ENCODE measurements around the gene NOP16.
"Not testable (repeated sequence)": the region's sequence is repeated elsewhere in the genome, so short reads cannot be mapped to it uniquely, and the experiment has no call there.

The NOP16 gene

GRCh38 chr5:176408590-176408989, 20.2 kb upstream of the NOP16 start:
- no peak for DNase-seq

- not testable (repeated sequence) for DNase-seq
These were observed 19.8 kb upstream of the NOP16 start for GRCh38 chr5:176408252-176408573.

DNA sequence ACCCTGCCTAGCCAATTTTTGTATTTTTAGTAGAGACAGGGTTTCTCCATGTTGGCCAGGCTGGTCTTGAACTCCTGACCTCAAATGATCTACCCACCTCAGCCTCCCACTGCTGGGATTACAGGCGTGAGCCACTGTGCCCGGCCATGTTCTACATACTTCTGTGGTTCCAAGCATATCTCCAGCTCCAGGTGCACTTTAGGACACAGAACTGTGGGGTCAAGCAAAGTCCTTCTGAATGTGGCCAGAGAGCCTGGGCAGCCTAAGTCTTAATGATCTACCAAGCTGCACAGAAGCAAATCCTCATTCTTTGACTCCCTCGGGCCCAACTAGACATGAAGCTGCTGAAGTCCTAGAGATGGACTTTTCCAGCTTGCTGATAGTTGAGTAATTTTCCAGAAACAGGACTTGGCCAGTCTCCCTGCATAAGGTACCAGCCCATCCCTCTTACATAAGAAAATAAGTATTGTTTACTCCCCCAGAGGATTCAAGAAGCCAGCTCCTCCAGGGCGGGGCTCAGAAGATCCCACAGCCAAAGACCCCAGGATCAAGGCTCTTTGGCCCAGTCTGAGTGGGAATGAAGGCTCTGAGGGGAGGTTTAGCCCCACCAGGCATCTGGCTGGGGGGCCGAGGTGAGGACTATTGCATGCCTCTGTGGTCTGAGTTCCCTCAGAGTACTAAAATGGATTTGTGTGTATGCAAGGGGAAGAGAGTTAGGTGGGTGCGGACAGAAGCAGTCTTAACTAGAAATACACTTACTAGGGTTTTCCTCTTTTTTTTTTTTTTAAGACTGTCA, 19.3 kb upstream of the NOP16 start:
- DNase-seq, result no peak

- DNase-seq, result no peak
These were observed 18.1 kb upstream of the NOP16 start for GRCh38 chr5:176406436-176407052.

DNA sequence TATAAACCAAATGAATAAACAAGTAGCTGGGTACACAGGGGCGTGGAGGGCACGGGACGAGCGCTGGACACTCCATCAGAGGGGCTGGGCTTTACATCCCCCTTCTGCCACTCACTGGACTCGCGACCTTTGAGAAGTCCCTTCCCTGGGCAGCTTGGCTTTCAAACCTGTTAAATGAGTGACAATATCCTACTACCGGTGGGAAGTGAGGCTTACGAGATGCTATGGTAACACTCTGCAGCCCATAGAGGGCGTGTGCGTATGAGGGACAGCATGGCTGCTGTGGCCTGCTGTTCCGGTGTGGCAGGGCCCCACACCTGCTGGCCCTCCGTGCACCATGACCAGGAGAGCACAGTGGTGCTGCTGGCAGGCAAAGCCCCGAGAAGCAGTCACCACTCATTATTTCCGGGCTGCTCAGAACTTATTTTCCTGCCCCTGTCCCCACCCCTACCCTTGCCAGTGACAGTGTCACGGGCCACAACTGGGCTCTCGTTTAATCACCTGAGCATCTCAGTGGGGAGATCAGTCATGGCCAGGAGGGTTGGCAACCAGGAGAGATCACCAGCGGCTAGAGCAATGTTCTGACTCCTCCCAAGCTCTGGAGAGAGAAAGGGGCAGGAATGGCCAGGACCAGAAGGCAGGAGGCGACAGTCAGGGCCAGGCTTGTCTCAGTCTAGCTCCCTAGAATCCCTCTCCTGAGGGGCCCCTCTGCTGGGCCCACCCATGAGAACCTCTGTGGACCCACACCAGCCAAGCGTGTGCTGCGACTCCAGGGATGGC, 17.4 kb upstream of the NOP16 start:
- DNase-seq, result no peak

- DNase-seq, result no peak
These were observed 13.1 kb upstream of the NOP16 start for GRCh38 chr5:176401281-176402205.

GRCh38 chr5:176400382-176401156, 12.2 kb upstream of the NOP16 start:
- DNase-seq, result no peak

- DNase-seq, result no peak
These were observed 9.5 kb upstream of the NOP16 start for GRCh38 chr5:176397736-176398420.

DNA sequence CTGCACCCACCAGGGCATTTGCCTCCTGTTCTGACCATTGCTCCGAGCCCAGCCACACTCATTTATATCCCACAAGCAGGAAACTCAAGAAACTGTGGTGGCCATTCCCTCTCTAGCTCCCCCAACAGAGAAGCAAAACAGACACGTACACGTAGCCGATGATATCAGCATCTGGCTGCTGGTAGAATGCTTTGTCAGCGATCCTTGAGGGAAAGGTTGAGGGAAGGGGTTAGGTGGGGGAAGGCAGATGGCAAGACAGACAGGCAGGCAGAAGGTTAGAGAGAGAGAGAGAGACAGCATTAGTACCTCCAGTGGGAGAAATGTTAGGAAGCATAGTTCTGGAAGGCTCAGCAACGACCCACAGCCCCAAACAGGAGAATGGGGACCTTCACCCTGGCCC, 7.9 kb upstream of the NOP16 start:
- no peak for DNase-seq

GRCh38 chr5:176394881-176395675, 6.7 kb upstream of the NOP16 start:
- no peak for DNase-seq

- DNase-seq, result no peak
These were observed 5.7 kb upstream of the NOP16 start for GRCh38 chr5:176394096-176394495.

DNA sequence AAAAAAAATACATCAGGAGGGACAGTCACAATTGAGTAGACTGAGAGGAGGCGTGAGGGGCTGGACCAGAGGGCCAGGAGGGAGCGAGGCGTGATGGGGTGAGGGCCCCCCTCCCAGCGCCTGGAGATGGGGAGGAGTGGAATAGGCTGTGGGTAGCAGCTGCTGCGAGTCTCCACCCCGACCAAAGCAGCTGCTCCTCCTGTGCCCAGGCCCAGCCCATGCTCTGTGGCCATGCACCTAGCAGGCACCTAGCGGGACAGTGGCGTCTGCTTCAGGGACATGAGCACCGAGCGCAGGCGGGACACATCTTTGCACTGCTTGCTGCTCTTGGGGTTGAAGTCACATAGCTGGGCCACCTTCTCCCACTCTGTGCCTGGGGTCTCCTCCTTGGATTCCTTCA, 4.1 kb upstream of the NOP16 start:
- no peak for DNase-seq

DNA sequence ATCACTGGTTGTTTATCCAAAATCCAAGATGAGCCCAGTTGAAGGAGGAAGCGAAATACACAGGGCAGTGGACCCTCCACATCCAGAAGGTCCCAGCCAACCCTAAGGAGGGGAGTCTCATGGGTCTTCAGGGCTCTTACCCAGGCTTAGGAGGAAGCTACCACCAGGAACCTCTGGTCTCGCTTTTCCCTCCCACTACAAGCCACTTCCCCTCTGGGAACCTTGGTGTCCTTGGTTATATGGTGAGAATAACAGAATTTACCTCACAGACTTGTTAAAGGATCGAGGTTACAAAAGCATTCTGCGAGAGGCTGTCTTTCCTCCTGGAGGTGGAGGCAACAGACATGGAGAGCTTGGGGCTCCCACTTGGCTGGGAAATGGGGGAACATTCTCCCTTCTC, 3.6 kb upstream of the NOP16 start:
- DNase-seq, result no peak

GRCh38 chr5:176391479-176391878, 3.1 kb upstream of the NOP16 start:
- DNase-seq, result no peak

GRCh38 chr5:176389135-176390123, 1.0 kb upstream of the NOP16 start:
- no peak for DNase-seq

- DNase-seq, result no peak
These were observed 375 bp downstream of the NOP16 start for GRCh38 chr5:176388003-176388443.

GRCh38 chr5:176387384-176387925, 943 bp downstream of the NOP16 start:
- DNase-seq, result no peak

DNA sequence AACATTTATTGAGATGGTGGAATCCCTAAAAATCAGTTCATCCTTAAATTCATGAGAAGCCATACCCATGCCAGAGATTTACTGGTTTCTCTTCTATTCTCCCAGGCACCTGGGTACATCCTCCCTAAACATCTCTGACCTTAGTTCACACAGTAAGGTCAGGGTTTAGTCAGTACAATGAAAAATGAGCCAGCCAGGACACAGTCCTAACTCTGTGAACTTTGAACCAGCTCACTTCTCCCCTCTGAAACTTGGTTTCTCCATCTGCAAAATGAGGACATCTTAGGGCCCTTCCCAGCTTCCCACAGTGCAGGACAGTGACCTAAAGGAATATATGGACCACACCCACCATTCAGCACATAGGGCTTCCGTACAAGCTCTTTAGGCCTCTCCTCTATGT, 1.9 kb downstream of the NOP16 start:
- no peak for DNase-seq

GRCh38 chr5:176384991-176385390, 3.4 kb downstream of the NOP16 start:
- no peak for DNase-seq

Measured in activated CD4-positive, alpha-beta T cell treated with anti-CD3 and anti-CD28 coated beads for 1 hour (primary cell).